ENCODE results near the gene MALRD1.

DNA sequence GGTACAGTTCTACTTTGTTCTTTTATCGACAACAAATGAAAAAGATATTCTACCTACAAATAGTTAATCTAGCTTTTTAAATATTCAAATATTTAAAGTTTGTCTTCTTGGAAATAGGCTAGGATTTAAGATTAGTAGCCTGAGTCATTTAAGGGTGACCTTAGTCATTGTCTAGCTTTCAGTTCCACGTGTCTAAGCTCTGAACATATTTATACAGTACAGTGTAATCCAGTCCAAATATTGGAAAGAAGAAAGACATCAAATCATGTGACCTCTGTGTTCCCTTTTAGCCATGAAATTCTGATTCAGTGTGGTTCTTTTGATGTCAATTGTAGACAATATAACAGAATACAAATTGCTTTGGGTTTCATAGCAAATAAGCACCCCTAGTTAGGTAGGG, 121.1 kb downstream of the MALRD1 start:
- TF ChIP-seq, protein P1, sequence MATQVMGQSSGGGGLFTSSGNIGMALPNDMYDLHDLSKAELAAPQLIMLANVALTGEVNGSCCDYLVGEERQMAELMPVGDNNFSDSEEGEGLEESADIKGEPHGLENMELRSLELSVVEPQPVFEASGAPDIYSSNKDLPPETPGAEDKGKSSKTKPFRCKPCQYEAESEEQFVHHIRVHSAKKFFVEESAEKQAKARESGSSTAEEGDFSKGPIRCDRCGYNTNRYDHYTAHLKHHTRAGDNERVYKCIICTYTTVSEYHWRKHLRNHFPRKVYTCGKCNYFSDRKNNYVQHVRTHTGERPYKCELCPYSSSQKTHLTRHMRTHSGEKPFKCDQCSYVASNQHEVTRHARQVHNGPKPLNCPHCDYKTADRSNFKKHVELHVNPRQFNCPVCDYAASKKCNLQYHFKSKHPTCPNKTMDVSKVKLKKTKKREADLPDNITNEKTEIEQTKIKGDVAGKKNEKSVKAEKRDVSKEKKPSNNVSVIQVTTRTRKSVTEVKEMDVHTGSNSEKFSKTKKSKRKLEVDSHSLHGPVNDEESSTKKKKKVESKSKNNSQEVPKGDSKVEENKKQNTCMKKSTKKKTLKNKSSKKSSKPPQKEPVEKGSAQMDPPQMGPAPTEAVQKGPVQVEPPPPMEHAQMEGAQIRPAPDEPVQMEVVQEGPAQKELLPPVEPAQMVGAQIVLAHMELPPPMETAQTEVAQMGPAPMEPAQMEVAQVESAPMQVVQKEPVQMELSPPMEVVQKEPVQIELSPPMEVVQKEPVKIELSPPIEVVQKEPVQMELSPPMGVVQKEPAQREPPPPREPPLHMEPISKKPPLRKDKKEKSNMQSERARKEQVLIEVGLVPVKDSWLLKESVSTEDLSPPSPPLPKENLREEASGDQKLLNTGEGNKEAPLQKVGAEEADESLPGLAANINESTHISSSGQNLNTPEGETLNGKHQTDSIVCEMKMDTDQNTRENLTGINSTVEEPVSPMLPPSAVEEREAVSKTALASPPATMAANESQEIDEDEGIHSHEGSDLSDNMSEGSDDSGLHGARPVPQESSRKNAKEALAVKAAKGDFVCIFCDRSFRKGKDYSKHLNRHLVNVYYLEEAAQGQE (IDR thresholded peaks at IDR 0.05; ENCODE audit: insufficient read depth in 1 of 2, low read depth in 2 of 2, low read length in 2 of 2), result no peak
- TF ChIP-seq POLR2AphosphoS5 (IDR thresholded peaks at IDR 0.05; ENCODE audit: low read depth, low read length) (no peak), TAF1 (IDR thresholded peaks at IDR 0.05; ENCODE audit: borderline replicate concordance, insufficient read depth, low read length) (no peak), SIN3A (IDR thresholded peaks at IDR 0.05; ENCODE audit: borderline replicate concordance, insufficient read depth, low read length) (no peak)

Measured in PFSK-1 (cell line).